ENCODE results near the gene UBAP2L.

Gene UBAP2L, protein sequence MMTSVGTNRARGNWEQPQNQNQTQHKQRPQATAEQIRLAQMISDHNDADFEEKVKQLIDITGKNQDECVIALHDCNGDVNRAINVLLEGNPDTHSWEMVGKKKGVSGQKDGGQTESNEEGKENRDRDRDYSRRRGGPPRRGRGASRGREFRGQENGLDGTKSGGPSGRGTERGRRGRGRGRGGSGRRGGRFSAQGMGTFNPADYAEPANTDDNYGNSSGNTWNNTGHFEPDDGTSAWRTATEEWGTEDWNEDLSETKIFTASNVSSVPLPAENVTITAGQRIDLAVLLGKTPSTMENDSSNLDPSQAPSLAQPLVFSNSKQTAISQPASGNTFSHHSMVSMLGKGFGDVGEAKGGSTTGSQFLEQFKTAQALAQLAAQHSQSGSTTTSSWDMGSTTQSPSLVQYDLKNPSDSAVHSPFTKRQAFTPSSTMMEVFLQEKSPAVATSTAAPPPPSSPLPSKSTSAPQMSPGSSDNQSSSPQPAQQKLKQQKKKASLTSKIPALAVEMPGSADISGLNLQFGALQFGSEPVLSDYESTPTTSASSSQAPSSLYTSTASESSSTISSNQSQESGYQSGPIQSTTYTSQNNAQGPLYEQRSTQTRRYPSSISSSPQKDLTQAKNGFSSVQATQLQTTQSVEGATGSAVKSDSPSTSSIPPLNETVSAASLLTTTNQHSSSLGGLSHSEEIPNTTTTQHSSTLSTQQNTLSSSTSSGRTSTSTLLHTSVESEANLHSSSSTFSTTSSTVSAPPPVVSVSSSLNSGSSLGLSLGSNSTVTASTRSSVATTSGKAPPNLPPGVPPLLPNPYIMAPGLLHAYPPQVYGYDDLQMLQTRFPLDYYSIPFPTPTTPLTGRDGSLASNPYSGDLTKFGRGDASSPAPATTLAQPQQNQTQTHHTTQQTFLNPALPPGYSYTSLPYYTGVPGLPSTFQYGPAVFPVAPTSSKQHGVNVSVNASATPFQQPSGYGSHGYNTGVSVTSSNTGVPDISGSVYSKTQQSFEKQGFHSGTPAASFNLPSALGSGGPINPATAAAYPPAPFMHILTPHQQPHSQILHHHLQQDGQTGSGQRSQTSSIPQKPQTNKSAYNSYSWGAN

DNA sequence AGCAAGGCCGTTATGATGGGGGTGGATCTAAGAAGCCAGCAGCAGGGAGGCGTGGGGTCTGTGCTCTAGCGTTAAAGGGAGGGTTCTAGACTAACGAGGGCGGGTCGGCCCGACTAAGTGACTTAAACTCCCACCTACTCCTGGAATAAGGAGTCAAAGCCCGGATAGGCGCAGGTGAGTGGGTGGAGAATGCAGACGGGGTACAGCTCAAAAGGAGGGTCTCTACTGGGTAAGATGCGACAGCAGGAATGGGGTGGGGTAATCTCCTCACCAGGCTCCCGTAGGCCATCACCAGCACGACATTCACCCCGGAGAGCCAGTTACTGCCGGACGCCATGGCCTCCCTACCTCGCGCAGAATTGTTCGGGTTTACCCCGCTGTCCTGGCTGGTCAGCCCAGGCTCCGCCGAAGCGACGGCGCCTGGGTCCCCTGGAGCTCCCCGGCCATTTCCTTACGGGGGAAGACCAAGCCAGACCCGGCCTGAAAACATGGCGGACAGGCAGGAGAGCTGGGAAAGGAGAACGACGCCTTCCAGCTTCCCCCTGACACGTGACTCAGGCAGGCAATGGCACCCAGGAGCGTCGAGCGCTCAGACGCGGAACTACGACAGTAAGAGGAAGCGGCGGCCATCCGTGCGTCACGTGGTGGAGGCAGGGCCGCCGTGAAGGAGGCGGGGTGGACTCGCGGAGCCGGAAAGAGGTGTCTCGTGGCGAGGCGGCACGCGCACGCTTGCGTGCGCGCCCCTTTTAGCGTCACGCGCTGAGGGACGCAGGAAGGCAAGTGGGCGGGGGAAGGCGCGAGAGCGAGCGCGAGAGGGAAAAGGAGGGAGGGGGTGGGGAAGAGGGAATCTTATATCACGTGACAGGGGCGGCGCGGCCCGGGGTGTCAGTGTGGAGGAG, at the start of gene UBAP2L:
Gene UBAP2L (plus strand): TSS at position 885 of the 899 bp plus-strand sequence. CDS start 4,169 bp downstream, outside the sequence.
- DNase-seq: peak; percentile 68

DNA sequence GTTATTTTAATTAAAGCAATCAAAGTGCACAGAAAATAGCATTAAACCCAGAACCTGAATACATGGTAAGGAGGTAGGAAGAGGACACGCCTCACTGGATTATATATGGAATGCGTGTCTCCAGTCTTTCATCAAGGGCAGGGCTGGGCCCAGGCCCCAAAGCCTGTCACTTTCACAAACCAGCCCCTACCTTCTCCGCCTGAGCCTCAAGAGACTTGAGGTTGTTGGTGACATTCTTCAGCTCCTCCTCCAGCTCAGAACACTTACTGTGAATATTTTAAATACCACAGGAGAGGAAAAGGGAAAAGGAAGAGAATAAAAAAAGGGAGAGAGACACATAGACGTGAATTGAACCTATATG, 49.6 kb upstream of the UBAP2L start:
- no peak for DNase-seq

GRCh38 chr1:154171880-154172279, 48.9 kb upstream of the UBAP2L start:
- no peak for DNase-seq

GRCh38 chr1:154174654-154175053, 46.1 kb upstream of the UBAP2L start:
- no peak for DNase-seq

GRCh38 chr1:154176337-154176736, 44.4 kb upstream of the UBAP2L start:
- no peak for DNase-seq

GRCh38 chr1:154178013-154178412, 42.7 kb upstream of the UBAP2L start:
- no peak for DNase-seq

GRCh38 chr1:154178911-154179811, 41.6 kb upstream of the UBAP2L start:
- no peak for DNase-seq

DNA sequence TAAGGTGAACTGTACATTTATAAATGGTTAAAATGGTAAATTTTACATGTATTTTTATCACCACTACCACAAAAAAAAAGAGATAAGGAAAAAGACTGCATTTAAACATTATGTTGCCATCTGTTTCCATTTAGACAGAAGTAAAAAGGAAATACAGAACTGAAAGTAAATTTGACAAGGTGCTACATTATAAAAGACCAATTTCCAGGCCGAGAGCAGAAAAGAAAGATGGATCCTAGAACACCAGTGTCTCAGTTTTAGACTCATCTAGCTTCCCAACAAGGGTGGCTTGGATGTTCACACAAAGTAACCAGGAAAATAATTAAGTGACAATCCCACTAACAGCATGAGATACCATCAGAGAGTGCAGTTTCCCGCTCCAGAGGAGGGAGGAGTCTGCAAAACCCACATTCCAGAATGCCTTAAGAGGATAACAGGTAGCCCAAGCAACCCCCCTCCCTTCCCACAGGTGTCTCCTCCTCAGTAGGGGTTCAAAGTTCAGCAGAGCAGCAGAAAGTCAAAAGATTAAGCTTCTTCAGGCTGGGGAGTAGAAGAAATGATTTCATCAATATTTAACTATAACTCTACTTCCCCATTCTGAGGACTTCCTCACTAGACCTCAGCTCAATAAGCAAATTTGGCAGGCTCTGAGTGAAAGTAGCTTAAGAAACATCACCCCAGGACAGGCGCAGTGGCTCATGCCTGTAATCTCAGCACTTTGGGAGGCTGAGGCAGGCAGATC, 40.6 kb upstream of the UBAP2L start:
- no peak for DNase-seq

- DNase-seq: no peak
Observed at GRCh38 chr1:154181944-154182343, 38.8 kb upstream of the UBAP2L start.

DNA sequence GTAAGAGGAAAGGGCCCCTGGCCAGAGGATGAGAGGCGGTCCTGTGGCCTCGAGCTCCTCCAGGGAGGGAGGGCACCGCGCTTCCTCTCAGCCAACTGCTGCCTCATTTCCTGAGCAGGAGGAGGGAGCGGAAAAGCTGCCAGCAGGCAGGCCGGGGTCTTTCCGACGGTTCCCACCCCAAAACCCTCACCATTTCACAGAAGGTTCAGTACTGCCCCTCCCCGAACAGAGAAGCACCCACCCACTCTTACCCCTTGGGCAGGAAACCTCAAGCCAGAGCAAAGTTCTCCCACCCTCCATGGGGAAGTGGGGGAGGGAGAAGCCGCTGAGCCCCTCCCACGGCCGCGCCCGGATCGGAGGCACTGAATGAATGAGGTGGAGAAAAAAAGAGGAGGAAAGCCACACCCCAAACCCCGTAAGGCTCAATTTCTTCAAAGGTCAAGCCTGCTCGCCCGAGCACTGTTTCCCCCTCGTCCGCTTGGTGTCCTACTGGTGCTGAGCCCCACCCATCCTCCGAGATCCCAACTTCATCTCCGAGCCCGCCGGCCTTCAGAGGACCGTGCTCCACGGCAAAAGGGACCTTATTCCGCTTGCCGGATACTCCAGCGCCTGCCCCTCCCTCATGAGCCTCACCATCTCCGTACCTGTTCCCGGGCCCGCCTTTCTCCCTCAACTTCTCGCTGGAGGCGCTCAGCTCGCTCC, 38.3 kb upstream of the UBAP2L start:
- DNase-seq: peak; percentile 54

DNA sequence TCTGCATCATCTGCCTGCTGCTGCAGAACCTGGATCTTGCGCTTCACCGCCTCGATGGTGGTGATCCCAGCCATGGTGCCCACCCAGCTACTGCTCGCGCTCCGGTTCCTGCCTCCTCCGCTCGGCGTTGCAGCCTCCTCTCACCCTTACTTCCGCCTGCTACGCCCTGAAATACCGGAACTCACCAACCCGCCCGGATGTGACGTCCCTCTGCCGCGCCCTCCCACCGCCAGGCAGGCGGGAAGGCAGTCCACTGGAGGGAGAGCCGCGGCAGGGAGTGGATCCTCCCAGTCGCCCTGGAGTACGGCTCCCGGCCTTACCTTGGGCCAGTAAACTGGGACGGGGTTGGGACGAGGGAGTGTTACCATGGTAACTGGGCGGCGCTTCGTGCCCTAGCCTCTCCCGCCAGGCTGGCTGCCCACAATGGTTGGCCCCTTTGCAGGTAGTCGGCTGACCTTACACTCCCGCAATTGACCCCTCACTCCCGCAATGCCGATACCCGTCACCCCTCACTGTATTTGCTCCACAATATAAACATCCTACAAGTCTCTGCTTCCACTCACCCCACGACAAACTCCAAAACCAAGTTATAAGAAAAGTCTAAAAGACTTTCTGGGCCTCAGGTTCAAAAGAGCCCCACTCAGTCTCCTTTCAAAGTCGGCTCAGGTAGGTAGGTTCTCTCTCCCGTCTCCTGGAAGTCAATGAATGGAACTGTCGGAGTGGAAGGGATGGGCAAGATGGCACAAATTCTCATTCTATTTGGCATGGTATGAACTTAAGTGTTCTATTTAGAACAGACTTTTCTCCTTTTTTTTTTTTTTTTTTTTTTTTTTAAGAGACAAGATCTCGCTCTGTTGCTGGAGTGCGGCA, 37.5 kb upstream of the UBAP2L start:
- DNase-seq: peak; percentile 95

GRCh38 chr1:154186177-154186576, 34.6 kb upstream of the UBAP2L start:
- peak; percentile 43 for DNase-seq

DNA sequence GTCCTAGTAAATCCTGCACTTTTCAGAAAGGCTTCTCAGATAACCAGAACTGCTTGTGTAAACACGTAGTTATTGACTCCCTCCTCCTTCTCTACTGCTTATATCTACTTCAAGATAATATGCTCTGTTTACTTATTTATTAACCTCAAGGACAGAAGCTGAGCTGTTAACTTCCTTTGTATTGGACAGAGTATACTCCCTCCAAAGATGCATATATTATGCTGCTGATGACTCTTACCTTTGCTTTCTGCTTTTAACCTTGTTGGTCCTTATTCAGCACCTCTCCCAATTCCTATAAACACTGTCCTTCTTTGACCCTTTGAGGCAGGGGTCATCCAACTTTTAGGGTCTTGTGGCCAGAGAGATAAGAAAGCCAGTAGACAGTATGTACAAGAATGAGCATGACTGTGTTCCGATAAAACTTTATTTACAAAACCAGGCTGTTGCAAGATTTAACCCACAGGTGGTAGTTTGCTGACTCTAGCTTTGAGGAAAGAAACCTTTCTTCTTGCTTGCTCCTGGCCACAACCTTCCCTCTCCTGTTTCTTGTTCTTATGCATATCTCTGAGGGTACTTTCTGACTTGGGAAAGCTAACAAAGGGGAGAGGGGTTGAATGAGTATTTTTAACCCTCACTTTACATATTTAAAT, 33.8 kb upstream of the UBAP2L start:
- no peak for DNase-seq

- DNase-seq: no peak
Observed at GRCh38 chr1:154190550-154190949, 30.2 kb upstream of the UBAP2L start.

DNA sequence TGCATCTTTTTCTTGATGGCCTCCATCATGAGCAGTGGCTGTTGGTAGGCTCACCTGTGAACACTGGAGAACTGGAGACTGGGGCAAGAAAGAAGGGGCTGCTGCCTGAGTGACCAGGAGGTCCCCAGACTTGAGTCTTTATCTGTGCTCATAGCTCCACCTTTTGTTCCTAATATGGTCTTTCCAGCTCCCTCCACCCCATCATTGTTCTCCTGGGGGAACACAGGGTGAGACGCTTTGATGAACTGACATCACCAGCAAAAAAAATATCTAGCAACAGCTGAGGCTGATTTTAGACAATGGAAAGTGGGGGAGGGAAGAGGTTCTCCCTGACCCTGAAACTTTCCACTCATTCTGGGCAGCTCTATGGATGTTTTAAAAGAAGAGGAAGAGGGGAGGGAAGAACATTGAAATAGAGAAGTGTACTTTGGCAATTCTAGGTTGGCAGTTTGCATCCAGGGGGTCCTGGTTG, 28.7 kb upstream of the UBAP2L start, which contains the start of gene TPM3:
Gene TPM3 (minus strand): TSS at position 111 of the 472 bp plus-strand sequence. CDS start 82 bp downstream, at position 29.
- no peak for DNase-seq

DNA sequence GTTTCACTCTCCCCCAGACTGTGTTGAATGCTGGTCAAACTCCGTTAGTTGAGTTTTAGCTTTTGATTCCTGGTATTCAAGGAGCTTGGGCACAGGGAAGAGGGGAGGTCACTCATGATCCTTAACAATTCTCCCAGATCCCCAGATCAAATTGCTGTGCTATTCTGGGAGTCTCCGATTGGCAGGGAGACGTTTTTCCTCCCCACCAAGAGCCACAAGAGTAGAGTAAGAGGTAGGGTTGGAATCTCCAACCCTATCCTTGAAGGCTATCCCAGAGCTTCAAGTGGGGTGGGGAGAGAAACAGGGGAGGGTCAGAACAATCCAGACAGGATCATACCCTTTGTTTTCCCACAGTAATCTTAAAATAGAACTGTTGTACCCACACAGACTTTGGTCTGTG, 28.3 kb upstream of the UBAP2L start:
- DNase-seq: no peak

- no peak for DNase-seq
Observed at GRCh38 chr1:154193821-154194220, 26.9 kb upstream of the UBAP2L start.

Data from 8988T (cell line).